Heart left ventricle (tissue), 13 donors: ENCODE data around the gene AMZ2.

ENCODE experiments used
- POLR2A ChIP-seq, 2 donors: fragments of 450-650 bp; IDR thresholded peaks; one replicate each; pipeline ENCODE4 v1.6.1; 2017; ENCODE audit warnings: antibody characterized with exemption in 2 of 2, mild to moderate bottlenecking in 2 of 2, moderate library complexity in 2 of 2
- TF ChIP-seq, protein P1 (sequence below), 12 donors: fragments of 200-600 bp; sonication (generic) in 4 of 12; IDR thresholded peaks; one replicate each; pipeline versions ENCODE4 v1.5.0 to v1.8.0; 2018 to 2022; ENCODE audit warnings: antibody characterized with exemption in 12 of 12, mild to moderate bottlenecking in 5 of 12
- donor health status: ischemic (EF 13 %, LVEDD 7.1; RV severe dilation, severe dysfunction).
- donor health status: DM: no; HTN: yes; CAD: no.
- donor health status: DM: no; HTN: no; CAD: no.
- donor health status: ischemic (EF 25% LVEDD 6.9; RV normal size, moderate dysfunction).
- donor health status: ischemic (EF 25% LVEDD 5.7; RV mildly dilated, moderate dysfunction).
- donor health status: ischemic (EF 35%, LVEDD 5.7; RV mildly dilated, moderate dysfunction).
- donor health status: nonischemic (EF 11% LVEDD 7.7; RV severe dilation, severe dysfunction).
- donor health status: DM: yes; HTN: yes; CAD: no.
- donor health status: PGD.
- donor health status: ischemic (EF 29% LVEDD 5.4; RV normal size, mild dysfunction).
- donor health status: nonischemic (EF 23%, LVEDD 6.1; RV moderate dilation, normal function).

DNA sequence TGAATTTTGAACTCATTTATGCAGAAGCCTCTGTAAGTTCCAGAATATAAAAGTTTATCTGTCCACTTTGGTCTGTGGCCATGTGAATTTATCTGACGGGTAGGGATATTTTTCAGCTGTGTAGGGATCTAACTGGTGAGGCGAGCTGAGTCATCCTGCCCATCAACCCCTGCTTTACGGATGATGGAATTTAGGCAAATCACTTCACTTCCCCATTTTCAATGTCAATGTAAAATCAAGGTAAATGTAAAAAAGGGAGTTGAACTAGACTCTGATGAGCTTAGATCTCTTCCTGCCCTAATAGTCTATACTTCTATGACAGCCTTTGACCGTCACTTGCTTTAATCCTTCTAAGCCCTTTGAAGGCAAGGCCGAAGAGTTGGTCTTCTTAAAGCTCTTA is 40.5 kb downstream of the AMZ2 start:
- no peak for TF ChIP-seq POLR2A (IDR thresholded peaks at IDR 0.05)
- TF ChIP-seq, protein P1, sequence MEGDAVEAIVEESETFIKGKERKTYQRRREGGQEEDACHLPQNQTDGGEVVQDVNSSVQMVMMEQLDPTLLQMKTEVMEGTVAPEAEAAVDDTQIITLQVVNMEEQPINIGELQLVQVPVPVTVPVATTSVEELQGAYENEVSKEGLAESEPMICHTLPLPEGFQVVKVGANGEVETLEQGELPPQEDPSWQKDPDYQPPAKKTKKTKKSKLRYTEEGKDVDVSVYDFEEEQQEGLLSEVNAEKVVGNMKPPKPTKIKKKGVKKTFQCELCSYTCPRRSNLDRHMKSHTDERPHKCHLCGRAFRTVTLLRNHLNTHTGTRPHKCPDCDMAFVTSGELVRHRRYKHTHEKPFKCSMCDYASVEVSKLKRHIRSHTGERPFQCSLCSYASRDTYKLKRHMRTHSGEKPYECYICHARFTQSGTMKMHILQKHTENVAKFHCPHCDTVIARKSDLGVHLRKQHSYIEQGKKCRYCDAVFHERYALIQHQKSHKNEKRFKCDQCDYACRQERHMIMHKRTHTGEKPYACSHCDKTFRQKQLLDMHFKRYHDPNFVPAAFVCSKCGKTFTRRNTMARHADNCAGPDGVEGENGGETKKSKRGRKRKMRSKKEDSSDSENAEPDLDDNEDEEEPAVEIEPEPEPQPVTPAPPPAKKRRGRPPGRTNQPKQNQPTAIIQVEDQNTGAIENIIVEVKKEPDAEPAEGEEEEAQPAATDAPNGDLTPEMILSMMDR (IDR thresholded peaks at IDR 0.05) = no peak
